GM19328 (cell line): ENCODE results near the gene NAALADL2.
A peak's percentile ranks its signal among the peaks of the same experiment; 100 is the strongest.
"Not testable (repeated sequence)": the region's sequence is repeated elsewhere in the genome, so short reads cannot be mapped to it uniquely, and the experiment has no call there.

Experiments used
- ATAC-seq: cut with Tn5 transposase; IDR thresholded peaks from one replicate; pipeline ENCODE4 v1.9.1; 2021; ENCODE audit warnings: mild to moderate bottlenecking, moderate library complexity; ENCODE audit not compliant: unreplicated experiment

NAALADL2 gene

DNA sequence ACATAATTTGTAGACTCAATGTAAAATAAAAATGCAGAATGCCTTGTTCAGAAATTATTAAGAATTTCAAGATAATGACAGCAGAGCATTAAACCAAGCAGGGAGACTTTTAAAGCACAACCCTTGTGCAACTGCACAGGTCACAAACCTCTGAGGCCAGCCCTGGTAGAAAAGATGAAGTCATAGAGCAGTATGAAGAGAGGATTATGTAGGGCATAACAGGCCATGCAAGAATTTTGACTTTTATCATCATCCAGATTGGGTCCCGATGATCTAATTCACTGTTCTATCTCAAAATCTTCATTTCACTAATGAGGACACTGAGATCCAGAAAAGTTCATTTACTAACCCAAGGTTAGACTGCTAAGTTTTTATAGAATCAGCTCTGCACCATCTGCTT lies 388.5 kb downstream of the NAALADL2 start:
- no peak for ATAC-seq

DNA sequence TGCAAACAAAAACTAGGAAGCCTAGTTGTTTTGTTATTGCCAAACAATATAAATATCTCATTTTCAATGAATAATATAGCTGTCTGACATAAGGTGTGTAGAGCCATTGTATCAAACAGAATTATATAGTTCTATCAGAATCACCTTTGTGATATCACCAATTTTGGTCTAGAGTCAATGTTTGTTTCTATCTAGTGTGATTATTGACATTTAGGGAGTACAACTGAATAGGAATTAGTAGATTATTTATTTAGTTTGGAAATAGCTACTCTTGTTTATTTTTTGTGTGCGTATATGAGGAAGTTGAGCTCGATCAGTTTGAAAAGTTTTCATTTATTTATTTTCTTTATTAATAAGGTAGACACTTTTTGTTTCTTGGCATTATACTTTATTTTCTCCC lies 389.7 kb downstream of the NAALADL2 start:
- no peak for ATAC-seq

DNA sequence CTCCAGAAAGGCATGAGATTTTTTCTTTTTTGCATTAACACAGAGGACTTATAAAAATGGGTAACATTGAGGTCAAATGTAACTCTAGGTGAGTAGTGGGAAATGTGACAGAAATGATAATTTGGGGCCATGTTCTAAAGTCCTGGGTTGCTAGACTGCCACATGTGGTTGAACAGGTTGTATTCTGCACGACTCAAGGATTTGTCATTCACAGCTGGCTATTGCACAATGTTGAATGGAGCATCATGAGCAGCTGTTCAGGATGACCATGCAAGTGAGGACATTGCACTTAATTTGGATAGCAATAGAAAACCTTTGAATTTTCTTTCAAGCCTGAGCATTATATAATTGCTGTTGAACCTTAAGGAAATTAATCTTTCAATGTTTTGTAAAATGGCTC lies 396.6 kb downstream of the NAALADL2 start:
- no peak for ATAC-seq

GRCh38 chr3:175257123-175257522 lies 398.0 kb downstream of the NAALADL2 start:
- no peak for ATAC-seq

DNA sequence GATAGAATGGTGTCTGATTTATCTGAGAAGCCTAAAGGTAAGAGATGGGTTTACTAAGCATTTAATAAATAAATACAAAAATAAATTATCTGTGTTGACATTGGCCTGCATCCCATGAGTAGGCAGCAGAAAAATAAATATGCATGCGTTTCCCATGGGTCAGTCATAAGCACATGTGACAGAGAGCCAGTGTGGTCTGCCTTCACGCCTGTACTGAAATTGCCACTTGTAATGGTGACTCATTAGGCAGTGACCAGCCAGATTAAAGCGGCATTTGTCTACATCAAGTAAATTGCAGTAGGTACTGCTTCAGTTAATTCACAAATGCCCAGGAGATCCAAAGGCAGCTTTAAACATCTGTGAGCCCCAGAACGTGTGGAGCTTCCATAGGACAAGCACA lies 399.6 kb downstream of the NAALADL2 start:
- ATAC-seq, result no peak

DNA sequence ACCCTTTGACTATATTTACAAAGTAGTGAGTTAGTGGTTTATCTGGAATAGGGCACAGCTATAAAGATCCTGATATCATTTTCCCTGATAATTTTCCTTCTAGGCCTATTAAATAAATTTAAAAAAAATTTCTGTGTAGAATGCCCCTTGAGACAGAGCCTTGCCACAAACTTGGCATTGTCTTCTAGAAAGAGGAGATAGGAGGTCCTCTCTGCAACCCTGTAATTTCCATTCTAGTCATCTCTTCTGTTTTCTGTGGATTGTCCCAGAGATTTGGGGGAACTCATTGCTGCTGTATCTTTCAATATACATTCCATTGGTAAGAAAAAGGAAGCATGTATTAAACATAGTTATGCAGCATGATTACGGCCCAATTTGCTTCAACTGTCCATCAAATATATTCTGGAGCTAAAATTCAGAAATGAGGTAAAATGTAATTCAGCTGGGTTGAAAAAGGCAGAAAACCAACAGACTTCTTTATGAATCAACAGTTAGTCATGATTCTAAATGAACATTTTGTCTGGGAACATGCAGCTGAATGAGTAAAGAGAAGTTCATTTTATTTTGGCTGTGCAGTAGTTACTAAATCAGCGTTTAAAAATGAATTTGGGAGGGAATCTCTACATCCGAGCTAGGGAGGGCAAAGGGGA lies 401.1 kb downstream of the NAALADL2 start:
- no peak for ATAC-seq

DNA sequence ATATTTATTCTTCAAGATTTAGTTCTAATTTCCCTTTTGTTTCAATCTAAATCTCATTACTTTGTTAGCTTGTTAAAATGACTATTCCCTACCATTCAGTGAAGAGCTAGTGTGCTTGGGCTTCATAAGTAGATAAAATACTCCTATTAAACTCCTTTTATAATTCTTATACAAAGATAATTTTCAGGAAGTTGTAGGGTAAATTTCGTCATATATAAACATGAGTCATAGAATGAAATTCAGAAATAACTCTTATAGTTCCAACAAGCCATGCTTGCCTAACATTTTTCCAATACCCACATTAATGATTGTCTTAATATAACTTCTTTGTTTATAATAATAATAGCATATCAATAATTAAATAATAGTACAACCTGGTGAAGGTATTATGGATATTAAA lies 407.3 kb downstream of the NAALADL2 start:
- ATAC-seq, result no peak

- ATAC-seq, result no peak
These were observed 408.0 kb downstream of the NAALADL2 start for GRCh38 chr3:175267121-175267531.

- no peak for ATAC-seq
These were observed 408.4 kb downstream of the NAALADL2 start for GRCh38 chr3:175267561-175267960.

DNA sequence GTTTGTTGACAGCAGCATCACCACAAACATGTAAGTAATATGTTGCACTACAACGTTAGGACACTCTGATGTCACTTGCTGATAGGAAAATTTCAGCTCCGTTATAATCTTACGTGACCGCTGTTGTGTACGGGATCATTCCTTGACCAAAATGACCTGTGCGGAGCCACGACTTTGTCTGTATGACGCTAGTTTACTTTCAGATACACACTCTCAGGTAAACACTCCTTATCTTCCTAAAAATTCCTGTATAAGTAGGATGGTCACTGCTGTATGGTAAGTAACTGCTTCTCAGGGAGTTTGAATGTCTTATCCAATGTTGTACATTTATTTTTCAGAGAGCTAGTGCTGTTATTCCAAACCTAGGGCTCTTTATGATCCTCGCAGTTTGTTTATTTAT lies 410.3 kb downstream of the NAALADL2 start:
- ATAC-seq, result no peak

DNA sequence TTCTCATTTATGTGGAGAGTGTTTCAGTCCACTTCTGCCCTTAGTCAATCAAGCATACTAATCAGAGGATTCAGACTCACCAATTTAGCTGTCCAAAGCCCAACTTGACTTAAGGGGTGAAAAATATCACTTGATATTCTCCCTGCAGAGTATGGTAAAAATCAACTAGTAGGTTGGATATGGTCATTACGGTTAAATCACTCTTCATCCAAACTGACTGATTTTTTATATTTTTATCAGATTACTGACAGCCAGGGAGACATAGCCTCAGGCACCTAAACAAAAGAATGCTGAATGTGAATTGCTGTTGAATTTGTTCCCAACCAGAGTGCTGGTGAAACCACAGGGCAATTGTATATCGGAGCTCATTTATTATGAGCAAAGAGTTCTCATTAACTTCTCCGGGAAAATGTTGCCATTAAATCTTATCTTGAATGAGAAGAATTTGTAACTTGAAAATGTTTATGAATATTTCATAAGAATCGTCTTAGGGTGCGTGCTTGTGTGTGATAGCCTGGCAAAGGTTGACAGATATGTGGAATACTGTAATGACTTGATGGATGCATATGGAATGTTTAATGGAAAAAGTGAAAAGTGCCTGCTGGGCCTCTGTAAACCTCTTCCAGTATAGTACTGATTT lies 411.2 kb downstream of the NAALADL2 start:
- ATAC-seq, result no peak

DNA sequence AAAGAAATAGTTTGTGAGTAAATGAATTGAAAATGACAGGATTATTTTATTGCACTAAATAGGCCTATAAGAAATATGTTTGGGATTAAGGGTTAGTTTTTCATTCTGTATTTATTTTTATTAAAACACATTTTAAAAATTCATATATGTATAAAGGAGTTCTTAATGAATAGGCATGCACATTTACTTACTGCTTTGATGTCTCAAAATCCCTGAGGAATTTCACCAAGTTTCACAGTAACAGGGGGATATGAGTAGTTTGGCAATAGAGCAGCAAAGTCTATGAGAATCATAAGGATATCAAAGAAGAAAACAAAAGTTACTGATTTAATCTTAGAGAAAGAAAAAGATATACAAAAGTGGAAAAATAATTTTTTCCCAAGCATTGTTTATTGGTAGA lies 411.7 kb downstream of the NAALADL2 start:
- no peak for ATAC-seq

- ATAC-seq, result not testable (repeated sequence)
These were observed 412.3 kb downstream of the NAALADL2 start for GRCh38 chr3:175271465-175271864.

DNA sequence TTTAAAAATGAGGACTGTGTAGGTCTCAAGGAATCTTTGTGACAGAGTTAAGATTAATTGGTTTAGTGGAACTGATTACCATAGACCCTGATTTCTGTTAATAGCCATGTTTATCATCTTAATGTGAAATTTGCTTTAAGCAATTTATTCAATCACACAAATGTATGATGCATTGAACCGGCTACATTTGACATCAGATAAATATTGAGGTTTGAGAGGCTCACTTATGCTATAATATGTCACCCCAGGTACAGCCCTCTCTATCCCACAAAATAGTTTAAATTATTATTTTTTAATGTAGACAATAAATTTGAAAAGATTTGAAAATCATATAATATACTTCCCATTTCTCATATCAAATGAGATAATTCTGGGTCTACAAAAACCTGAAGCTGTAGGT lies 413.3 kb downstream of the NAALADL2 start:
- no peak for ATAC-seq

DNA sequence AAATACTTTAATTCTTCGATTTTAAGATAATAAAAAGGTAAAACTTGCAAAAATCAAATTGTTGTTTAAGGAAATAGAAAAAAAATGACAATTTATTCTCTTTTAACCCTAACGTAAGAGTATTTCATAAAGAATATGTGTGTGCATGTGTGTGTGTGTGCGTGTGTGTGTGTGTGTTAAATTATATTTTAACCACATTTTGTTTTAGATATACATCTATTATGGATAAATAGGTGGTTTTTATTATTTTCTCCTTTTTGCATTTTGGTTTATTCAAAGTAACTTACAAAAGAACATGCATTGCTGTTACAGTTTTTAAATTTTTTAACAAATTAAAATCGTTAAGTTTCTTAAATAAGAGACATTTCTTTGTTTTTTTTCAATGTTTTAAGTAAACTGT lies 414.4 kb downstream of the NAALADL2 start:
- no peak for ATAC-seq

- peak; percentile 43 for ATAC-seq
These were observed 414.9 kb downstream of the NAALADL2 start for GRCh38 chr3:175274056-175274455.

- peak; percentile 18 for ATAC-seq
These were observed 415.5 kb downstream of the NAALADL2 start for GRCh38 chr3:175274474-175275218.

- ATAC-seq, result no peak
These were observed 419.5 kb downstream of the NAALADL2 start for GRCh38 chr3:175278680-175279079.

- ATAC-seq, result no peak
These were observed 420.3 kb downstream of the NAALADL2 start for GRCh38 chr3:175279457-175279856.

- no peak for ATAC-seq
These were observed 420.8 kb downstream of the NAALADL2 start for GRCh38 chr3:175279911-175280310.

DNA sequence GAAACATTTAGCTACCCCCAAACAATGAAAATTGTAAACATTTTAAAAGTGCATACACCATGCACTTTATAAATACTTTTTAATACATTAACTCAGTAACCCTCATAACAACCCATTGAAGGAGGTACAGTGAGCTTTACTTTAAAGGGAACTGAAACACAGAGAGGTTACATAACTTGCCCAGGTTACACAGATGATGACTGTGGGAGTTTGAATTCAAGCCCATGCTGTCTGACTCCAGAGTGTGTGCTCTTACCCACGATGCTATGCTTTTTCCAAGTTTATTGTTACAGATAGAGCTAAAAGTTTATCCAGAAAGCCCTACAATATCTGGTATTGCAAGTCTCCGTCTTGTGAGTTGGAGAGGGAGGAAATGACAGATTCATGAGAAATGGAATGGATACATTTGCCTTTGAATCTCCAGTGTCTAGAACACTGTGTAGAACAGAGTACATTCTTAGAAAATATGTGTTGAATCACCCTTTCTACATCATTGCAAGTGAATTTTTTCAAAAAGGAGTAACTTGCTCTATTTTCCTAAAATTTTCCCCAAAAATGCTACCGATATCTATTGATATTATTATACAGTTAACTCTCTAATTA lies 428.3 kb downstream of the NAALADL2 start:
- peak; percentile 86 for ATAC-seq

DNA sequence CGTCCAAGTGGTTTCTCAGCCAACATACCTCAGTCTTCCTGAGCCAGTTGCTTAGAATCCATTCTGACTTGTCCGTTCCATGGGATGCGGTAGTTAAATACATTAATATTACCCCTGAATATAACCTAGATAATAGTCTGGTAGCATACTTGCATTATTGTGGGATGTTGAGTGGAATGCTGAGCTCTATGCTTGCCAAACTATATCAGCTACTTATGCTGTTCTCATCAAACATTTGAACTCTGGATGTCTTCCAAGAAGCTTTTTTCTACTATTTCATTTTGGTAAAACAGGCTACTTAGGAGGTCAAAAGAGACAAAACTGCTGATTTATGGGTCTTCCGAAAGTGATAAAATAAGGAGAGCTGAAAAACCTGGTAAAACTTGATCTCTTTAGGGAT lies 429.5 kb downstream of the NAALADL2 start:
- no peak for ATAC-seq
